OCI-LY3 (cell line): ENCODE results near the gene DAAM2.

ENCODE experiments used
- EZH2phosphoT487 ChIP-seq: fragments of 200-600 bp; shearing (Covaris generic); IDR thresholded peaks from 2 replicates; pipeline ENCODE4 v1.6.1; 2018; ENCODE audit warnings: antibody characterized with exemption, mixed run types, low read depth
- TF ChIP-seq, protein P1 (sequence below): fragments of 200-600, 300-600 bp; sonication (generic); IDR thresholded peaks from 2 replicates; pipeline ENCODE4 v1.5.1; 2014; ENCODE audit warnings: antibody characterized with exemption, low read length, low read depth

DNA sequence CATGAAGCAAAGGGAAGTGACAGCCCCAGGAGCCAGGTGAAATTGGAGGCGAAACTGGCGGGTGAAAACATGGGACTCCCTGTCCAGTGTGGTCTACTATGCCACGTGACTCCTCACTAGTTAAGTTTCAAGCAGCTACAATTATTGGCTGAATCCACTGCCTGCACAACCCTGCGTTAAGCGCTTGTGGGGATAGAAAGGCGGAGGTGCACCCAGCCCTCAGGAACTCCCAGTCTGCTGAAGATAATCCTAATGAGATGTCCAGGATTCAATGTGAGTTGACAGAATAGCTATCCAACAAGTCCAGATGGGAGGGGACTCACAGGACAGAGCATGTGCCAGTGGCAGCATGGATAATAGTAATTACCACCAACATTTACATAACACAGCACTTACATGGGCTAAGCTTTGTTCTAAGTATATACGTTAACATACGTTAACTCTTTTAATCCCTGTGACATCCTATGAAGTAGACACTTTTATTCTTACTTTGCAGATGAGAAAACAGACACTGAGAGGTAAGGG lies 140.3 kb downstream of the DAAM2 start:
- TF ChIP-seq, protein P1, sequence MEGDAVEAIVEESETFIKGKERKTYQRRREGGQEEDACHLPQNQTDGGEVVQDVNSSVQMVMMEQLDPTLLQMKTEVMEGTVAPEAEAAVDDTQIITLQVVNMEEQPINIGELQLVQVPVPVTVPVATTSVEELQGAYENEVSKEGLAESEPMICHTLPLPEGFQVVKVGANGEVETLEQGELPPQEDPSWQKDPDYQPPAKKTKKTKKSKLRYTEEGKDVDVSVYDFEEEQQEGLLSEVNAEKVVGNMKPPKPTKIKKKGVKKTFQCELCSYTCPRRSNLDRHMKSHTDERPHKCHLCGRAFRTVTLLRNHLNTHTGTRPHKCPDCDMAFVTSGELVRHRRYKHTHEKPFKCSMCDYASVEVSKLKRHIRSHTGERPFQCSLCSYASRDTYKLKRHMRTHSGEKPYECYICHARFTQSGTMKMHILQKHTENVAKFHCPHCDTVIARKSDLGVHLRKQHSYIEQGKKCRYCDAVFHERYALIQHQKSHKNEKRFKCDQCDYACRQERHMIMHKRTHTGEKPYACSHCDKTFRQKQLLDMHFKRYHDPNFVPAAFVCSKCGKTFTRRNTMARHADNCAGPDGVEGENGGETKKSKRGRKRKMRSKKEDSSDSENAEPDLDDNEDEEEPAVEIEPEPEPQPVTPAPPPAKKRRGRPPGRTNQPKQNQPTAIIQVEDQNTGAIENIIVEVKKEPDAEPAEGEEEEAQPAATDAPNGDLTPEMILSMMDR, result no peak
- TF ChIP-seq EZH2phosphoT487, result no peak
